Mucosa of rectum (tissue), 2 donors: ENCODE measurements around the gene RAX2.
A peak's percentile ranks its signal among the peaks of the same experiment; 100 is the strongest.
"Not testable (repeated sequence)": the region's sequence is repeated elsewhere in the genome, so short reads cannot be mapped to it uniquely, and the experiment has no call there.

ENCODE experiments used
- H3K27ac ChIP-seq, 2 donors: one replicate each; pipeline ENCODE4 v1.7.0; 2013; ENCODE audit warnings: inconsistent platforms in 2 of 2, low read depth in 2 of 2, low read length in 2 of 2
- H3K27me3 ChIP-seq, 2 donors: one replicate each; pipeline ENCODE4 v1.7.0; 2013; ENCODE audit warnings: low read length in 2 of 2; ENCODE audit not compliant: control insufficient read depth in 2 of 2, insufficient read depth in 2 of 2
- H3K36me3 ChIP-seq, 2 donors: one replicate each; pipeline ENCODE4 v1.7.0; 2013; ENCODE audit warnings: low read length in 2 of 2; ENCODE audit not compliant: control insufficient read depth in 2 of 2, insufficient read depth in 2 of 2
- H3K4me1 ChIP-seq, 2 donors: one replicate each; pipeline ENCODE4 v1.7.0; 2013; ENCODE audit warnings: low read length in 2 of 2, mild to moderate bottlenecking in 1 of 2; ENCODE audit not compliant: control insufficient read depth in 2 of 2, insufficient read depth in 2 of 2
- H3K4me3 ChIP-seq, 2 donors: one replicate each; pipeline ENCODE4 v1.7.0; 2013; ENCODE audit warnings: low read length in 2 of 2
- H3K9ac ChIP-seq, 2 donors: one replicate each; pipeline ENCODE4 v1.7.0; 2013; ENCODE audit warnings: low read length in 2 of 2, low read depth in 1 of 2, mild to moderate bottlenecking in 1 of 2
- H3K9me3 ChIP-seq, 2 donors: one replicate each; pipeline ENCODE4 v1.7.0; 2013; ENCODE audit warnings: low read length in 2 of 2; ENCODE audit not compliant: control insufficient read depth in 2 of 2
- donor health status: healthy.
- donor health status: Normal muscosa, but diverticular disease.

RAX2 gene

GRCh38 chr19:3771906-3772455, at the start of gene RAX2:
RAX2 (minus strand) TSS chr19:3772228; CDS start chr19:3771742, 486 bp downstream.
- H3K4me3 ChIP-seq = no peak within 1 kb of the TSS
- H3K27ac ChIP-seq = no peak within 1 kb of the TSS
- no peak within 1 kb of the TSS for H3K9ac ChIP-seq
- no peaks in the 10 kb centered on the region for H3K9me3 ChIP-seq
- no peaks in the 10 kb centered on the region for H3K4me1 ChIP-seq
- no peaks in the 10 kb centered on the region for H3K27me3 ChIP-seq
- peaks cover 8 to 13% of the 10 kb centered on the region in 2 donors for H3K36me3 ChIP-seq

GRCh38 chr19:3821156-3821555, 49.1 kb upstream of the RAX2 start:
- Histone ChIP-seq H3K27me3 (no peaks in the 10 kb centered on the region), H3K9ac (no peak overlapping the region), H3K27ac (no peak overlapping the region), H3K36me3 (no peaks in the 10 kb centered on the region), H3K4me1 (no peaks in the 10 kb centered on the region), H3K9me3 (no peaks in the 10 kb centered on the region), H3K4me3 (no peak overlapping the region)

GRCh38 chr19:3819989-3820388, 48.0 kb upstream of the RAX2 start:
- Histone ChIP-seq H3K27me3 (no peaks in the 10 kb centered on the region), H3K4me1 (no peaks in the 10 kb centered on the region), H3K9ac (no peak overlapping the region), H3K27ac (no peak overlapping the region), H3K4me3 (no peak overlapping the region), H3K9me3 (no peaks in the 10 kb centered on the region), H3K36me3 (no peaks in the 10 kb centered on the region)

GRCh38 chr19:3818918-3819317, 46.9 kb upstream of the RAX2 start:
- Histone ChIP-seq H3K9me3 (no peaks in the 10 kb centered on the region), H3K9ac (no peak overlapping the region), H3K4me3 (no peak overlapping the region), H3K27me3 (no peaks in the 10 kb centered on the region), H3K27ac (no peak overlapping the region), H3K4me1 (no peaks in the 10 kb centered on the region), H3K36me3 (no peaks in the 10 kb centered on the region)

GRCh38 chr19:3818466-3818865, 46.4 kb upstream of the RAX2 start:
- no peak overlapping the region for H3K9ac ChIP-seq
- no peaks in the 10 kb centered on the region for H3K36me3 ChIP-seq
- no peaks in the 10 kb centered on the region for H3K4me1 ChIP-seq
- no peaks in the 10 kb centered on the region for H3K9me3 ChIP-seq
- no peak overlapping the region for H3K4me3 ChIP-seq
- H3K27me3 ChIP-seq = no peaks in the 10 kb centered on the region
- H3K27ac ChIP-seq = no peak overlapping the region

- Histone ChIP-seq H3K27ac (no peak overlapping the region), H3K9ac (no peak overlapping the region), H3K4me1 (no peaks in the 10 kb centered on the region), H3K36me3 (no peaks in the 10 kb centered on the region), H3K27me3 (no peaks in the 10 kb centered on the region), H3K4me3 (no peak overlapping the region), H3K9me3 (no peaks in the 10 kb centered on the region)
Measured at GRCh38 chr19:3817761-3818160, 45.7 kb upstream of the RAX2 start.

- Histone ChIP-seq H3K4me3 (no peak overlapping the region), H3K27me3 (no peaks in the 10 kb centered on the region), H3K36me3 (no peaks in the 10 kb centered on the region), H3K4me1 (no peaks in the 10 kb centered on the region), H3K27ac (no peak overlapping the region), H3K9ac (no peak overlapping the region), H3K9me3 (no peaks in the 10 kb centered on the region)
Measured at GRCh38 chr19:3816566-3817218, 44.7 kb upstream of the RAX2 start.

- H3K4me3 ChIP-seq, H3K27ac ChIP-seq: not testable (repeated sequence)
Measured at GRCh38 chr19:3816148-3816547, 44.1 kb upstream of the RAX2 start.

GRCh38 chr19:3814648-3815047, 42.6 kb upstream of the RAX2 start:
- Histone ChIP-seq H3K4me3 (no peak overlapping the region), H3K36me3 (no peaks in the 10 kb centered on the region), H3K27ac (no peak overlapping the region), H3K4me1 (no peaks in the 10 kb centered on the region), H3K9me3 (no peaks in the 10 kb centered on the region), H3K27me3 (no peaks in the 10 kb centered on the region), H3K9ac (no peak overlapping the region)

More at GRCh38 chr19:3816148-3816547, 44.1 kb upstream of the RAX2 start:
- H3K9ac ChIP-seq, H3K27me3 ChIP-seq, H3K4me1 ChIP-seq, H3K9me3 ChIP-seq, H3K36me3 ChIP-seq: not testable (repeated sequence)

GRCh38 chr19:3813473-3814392, 41.7 kb upstream of the RAX2 start:
- no peaks in the 10 kb centered on the region for H3K36me3 ChIP-seq
- no peak overlapping the region for H3K9ac ChIP-seq
- H3K4me1 ChIP-seq = no peaks in the 10 kb centered on the region
- peak overlapping the region in 1 of 2 donors; percentile 48 for H3K27ac ChIP-seq
- no peaks in the 10 kb centered on the region for H3K9me3 ChIP-seq
- no peak overlapping the region for H3K4me3 ChIP-seq
- H3K27me3 ChIP-seq = no peaks in the 10 kb centered on the region
